HepG2 (cell line): Measurements from ENCODE around the gene CPPED1. TPM values are rescaled to one million over a fixed set of nuclear protein-coding genes. Genes with fewer than 3 reads are reported as not detected.

Experiments
- CBX1 ChIP-seq: IDR thresholded peaks from one replicate; pipeline ENCODE4 v1.6.1; 2016; ENCODE audit warnings: antibody characterized with exemption, low read depth
- REL ChIP-seq: sonication (generic); formaldehyde crosslinking; conservative IDR thresholded peaks from 2 replicates; pipeline ENCODE4 v1.8.0; 2022; ENCODE audit warnings: mild to moderate bottlenecking, missing genetic modification reagents, moderate library complexity
- RFX5 ChIP-seq: IDR thresholded peaks from 2 replicates; pipeline ENCODE4 v1.6.1; 2011; ENCODE audit warnings: low read depth, low read length, improper control_type of control experiment
- RNF219 ChIP-seq: sonication (generic); formaldehyde crosslinking; IDR thresholded peaks from 2 replicates; pipeline ENCODE4 v1.5.0; 2020; ENCODE audit warnings: mild to moderate bottlenecking, missing genetic modification reagents
- SMAD3 ChIP-seq: sonication (generic); formaldehyde crosslinking; IDR thresholded peaks from 2 replicates; pipeline ENCODE4 v1.4.0; 2020; ENCODE audit warnings: missing genetic modification reagents
- SP140L ChIP-seq: sonication (generic); formaldehyde crosslinking; IDR thresholded peaks from 2 replicates; pipeline ENCODE4 v1.4.0; 2020; ENCODE audit warnings: missing genetic modification reagents, borderline replicate concordance
- STAG1 ChIP-seq: sonication (generic); formaldehyde crosslinking; IDR thresholded peaks from 2 replicates; pipeline ENCODE4 v1.4.0; 2020; ENCODE audit warnings: missing genetic modification reagents
- TEAD2 ChIP-seq: sonication (generic); formaldehyde crosslinking; IDR thresholded peaks from 2 replicates; pipeline ENCODE4 v1.9.0; 2021; ENCODE audit warnings: missing genetic modification reagents
- ZNF234 ChIP-seq: sonication (generic); formaldehyde crosslinking; conservative IDR thresholded peaks from 2 replicates; pipeline ENCODE4 v1.5.1; 2020; ENCODE audit warnings: mild to moderate bottlenecking, missing genetic modification reagents
- ZNF276 ChIP-seq: sonication (generic); formaldehyde crosslinking; IDR thresholded peaks from 2 replicates; pipeline ENCODE4 v1.4.0; 2020; ENCODE audit warnings: mild to moderate bottlenecking, low read depth, missing genetic modification reagents
- ZNF282 ChIP-seq: fragments of 450-650 bp; IDR thresholded peaks from 2 replicates; pipeline ENCODE4 v1.6.1; 2018; ENCODE audit not compliant: partially characterized antibody
- ZNF530 ChIP-seq: sonication (generic); formaldehyde crosslinking; IDR thresholded peaks from 2 replicates; pipeline ENCODE4 v1.5.0; 2020; ENCODE audit warnings: low read depth, mild to moderate bottlenecking, missing genetic modification reagents
- ZNF724P ChIP-seq: sonication (generic); formaldehyde crosslinking; IDR thresholded peaks from 2 replicates; pipeline ENCODE4 v1.8.0; 2022; ENCODE audit warnings: missing genetic modification reagents, borderline replicate concordance
- polyA plus RNA-seq, 8 experiments: library from polyadenylated mRNA; depleted of rRNA in 3 of 8; stranded (reverse) in 7 of 8; unstranded in 1 of 8; fragments of >200 nt; fragmentation: Illumina TruSeq in 4 of 8; extraction: Trizol in 4 of 8; gene quantifications; 2 replicates each; pipeline versions ENCODE4 v1.2.1 to v1.2.3, GENCODE V29; 2011 to 2016; ENCODE audit warnings: low read depth in 4 of 8, missing spikeins in 1 of 8, mixed read lengths in 1 of 8; ENCODE audit not compliant: insufficient read depth in 1 of 8
- total RNA-seq, 5 experiments: library from RNA; depleted of rRNA; stranded (reverse); fragments of >200 nt; fragmentation: Illumina TruSeq; extraction: Trizol; gene quantifications; 2 replicates each; pipeline ENCODE4 v1.2.3, GENCODE V29; 2016; ENCODE audit warnings: low read depth in 1 of 5
- TF ChIP-seq, protein P1 (sequence below): sonication (generic); formaldehyde crosslinking; IDR thresholded peaks from 2 replicates; pipeline ENCODE4 v1.4.0; 2020; ENCODE audit warnings: missing genetic modification reagents
- TF ChIP-seq, protein P2 (sequence below): sonication (generic); formaldehyde crosslinking; IDR thresholded peaks from 2 replicates; pipeline ENCODE4 v1.4.0; 2020; ENCODE audit warnings: mild to moderate bottlenecking, missing genetic modification reagents
- TF ChIP-seq, protein P3 (sequence below): sonication (generic); formaldehyde crosslinking; IDR thresholded peaks from 2 replicates; pipeline ENCODE4 v1.4.0; 2020; ENCODE audit warnings: missing genetic modification reagents

The CPPED1 gene
- total and polyA plus RNA-seq, 2 of the 13 experiments (the other 11 are each of a cell fraction or from before 2014, with no cell fraction given): 66.6 to 71.3 TPM

DNA sequence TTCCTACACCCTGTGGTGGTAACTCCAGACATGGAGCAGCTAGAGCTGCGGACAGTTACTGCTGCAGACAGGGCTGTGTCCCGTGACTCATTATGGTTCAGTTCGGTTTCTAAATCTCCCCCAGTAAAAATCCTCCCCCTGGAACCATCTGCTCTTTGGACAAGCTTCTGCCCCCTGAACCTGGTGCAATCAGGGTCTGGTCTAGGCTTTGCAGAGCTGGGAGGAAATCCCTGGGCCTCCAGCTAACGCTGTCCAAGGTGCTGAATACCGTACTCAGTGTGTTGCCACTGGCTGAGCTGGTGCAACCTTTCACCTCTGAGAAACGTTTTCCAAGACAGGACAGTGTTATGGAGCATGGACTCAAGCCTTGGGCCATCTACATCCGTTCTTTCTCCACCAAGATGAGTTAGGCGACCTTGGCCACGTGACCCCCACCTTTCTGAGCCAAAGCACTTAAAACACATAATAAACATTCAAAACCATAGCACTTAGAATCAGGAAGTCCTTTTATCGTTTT, 142.0 kb downstream of the CPPED1 start (continued):
- TF ChIP-seq, protein P1, sequence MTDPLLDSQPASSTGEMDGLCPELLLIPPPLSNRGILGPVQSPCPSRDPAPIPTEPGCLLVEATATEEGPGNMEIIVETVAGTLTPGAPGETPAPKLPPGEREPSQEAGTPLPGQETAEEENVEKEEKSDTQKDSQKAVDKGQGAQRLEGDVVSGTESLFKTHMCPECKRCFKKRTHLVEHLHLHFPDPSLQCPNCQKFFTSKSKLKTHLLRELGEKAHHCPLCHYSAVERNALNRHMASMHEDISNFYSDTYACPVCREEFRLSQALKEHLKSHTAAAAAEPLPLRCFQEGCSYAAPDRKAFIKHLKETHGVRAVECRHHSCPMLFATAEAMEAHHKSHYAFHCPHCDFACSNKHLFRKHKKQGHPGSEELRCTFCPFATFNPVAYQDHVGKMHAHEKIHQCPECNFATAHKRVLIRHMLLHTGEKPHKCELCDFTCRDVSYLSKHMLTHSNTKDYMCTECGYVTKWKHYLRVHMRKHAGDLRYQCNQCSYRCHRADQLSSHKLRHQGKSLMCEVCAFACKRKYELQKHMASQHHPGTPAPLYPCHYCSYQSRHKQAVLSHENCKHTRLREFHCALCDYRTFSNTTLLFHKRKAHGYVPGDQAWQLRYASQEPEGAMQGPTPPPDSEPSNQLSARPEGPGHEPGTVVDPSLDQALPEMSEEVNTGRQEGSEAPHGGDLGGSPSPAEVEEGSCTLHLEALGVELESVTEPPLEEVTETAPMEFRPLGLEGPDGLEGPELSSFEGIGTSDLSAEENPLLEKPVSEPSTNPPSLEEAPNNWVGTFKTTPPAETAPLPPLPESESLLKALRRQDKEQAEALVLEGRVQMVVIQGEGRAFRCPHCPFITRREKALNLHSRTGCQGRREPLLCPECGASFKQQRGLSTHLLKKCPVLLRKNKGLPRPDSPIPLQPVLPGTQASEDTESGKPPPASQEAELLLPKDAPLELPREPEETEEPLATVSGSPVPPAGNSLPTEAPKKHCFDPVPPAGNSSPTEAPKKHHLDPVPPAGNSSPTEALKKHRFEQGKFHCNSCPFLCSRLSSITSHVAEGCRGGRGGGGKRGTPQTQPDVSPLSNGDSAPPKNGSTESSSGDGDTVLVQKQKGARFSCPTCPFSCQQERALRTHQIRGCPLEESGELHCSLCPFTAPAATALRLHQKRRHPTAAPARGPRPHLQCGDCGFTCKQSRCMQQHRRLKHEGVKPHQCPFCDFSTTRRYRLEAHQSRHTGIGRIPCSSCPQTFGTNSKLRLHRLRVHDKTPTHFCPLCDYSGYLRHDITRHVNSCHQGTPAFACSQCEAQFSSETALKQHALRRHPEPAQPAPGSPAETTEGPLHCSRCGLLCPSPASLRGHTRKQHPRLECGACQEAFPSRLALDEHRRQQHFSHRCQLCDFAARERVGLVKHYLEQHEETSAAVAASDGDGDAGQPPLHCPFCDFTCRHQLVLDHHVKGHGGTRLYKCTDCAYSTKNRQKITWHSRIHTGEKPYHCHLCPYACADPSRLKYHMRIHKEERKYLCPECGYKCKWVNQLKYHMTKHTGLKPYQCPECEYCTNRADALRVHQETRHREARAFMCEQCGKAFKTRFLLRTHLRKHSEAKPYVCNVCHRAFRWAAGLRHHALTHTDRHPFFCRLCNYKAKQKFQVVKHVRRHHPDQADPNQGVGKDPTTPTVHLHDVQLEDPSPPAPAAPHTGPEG (CRISPR knock-in tag): peak; percentile 83
- TF ChIP-seq, protein P2, sequence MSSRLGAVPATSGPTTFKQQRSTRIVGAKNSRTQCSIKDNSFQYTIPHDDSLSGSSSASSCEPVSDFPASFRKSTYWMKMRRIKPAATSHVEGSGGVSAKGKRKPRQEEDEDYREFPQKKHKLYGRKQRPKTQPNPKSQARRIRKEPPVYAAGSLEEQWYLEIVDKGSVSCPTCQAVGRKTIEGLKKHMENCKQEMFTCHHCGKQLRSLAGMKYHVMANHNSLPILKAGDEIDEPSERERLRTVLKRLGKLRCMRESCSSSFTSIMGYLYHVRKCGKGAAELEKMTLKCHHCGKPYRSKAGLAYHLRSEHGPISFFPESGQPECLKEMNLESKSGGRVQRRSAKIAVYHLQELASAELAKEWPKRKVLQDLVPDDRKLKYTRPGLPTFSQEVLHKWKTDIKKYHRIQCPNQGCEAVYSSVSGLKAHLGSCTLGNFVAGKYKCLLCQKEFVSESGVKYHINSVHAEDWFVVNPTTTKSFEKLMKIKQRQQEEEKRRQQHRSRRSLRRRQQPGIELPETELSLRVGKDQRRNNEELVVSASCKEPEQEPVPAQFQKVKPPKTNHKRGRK (CRISPR knock-in tag): no peak
- TF ChIP-seq TEAD2: peak; percentile 84; the same call in 1 of the 2 replicates
- TF ChIP-seq, protein P3, sequence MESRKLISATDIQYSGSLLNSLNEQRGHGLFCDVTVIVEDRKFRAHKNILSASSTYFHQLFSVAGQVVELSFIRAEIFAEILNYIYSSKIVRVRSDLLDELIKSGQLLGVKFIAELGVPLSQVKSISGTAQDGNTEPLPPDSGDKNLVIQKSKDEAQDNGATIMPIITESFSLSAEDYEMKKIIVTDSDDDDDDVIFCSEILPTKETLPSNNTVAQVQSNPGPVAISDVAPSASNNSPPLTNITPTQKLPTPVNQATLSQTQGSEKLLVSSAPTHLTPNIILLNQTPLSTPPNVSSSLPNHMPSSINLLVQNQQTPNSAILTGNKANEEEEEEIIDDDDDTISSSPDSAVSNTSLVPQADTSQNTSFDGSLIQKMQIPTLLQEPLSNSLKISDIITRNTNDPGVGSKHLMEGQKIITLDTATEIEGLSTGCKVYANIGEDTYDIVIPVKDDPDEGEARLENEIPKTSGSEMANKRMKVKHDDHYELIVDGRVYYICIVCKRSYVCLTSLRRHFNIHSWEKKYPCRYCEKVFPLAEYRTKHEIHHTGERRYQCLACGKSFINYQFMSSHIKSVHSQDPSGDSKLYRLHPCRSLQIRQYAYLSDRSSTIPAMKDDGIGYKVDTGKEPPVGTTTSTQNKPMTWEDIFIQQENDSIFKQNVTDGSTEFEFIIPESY (CRISPR knock-in tag): no peak
- TF ChIP-seq ZNF282: no peak
- no peak for TF ChIP-seq CBX1
- TF ChIP-seq ZNF234 (CRISPR knock-in tag): no peak
- no peak for TF ChIP-seq RFX5
- peak; percentile 99 for TF ChIP-seq SP140L (CRISPR knock-in tag)
- TF ChIP-seq RNF219 (CRISPR knock-in tag): no peak
- TF ChIP-seq REL (CRISPR knock-in tag): 0 out of 2 replicates have a peak, but pooled peaks have one; percentile 44
- TF ChIP-seq SMAD3 (CRISPR knock-in tag): peak; percentile 95
- TF ChIP-seq STAG1 (CRISPR knock-in tag): peak; percentile 40
- TF ChIP-seq ZNF530: peak; percentile 92; the same call in 1 of the 2 replicates
- TF ChIP-seq ZNF724P (CRISPR knock-in tag): peak; percentile 69; the same call in 1 of the 2 replicates
- 0 out of 2 replicates have a peak, but pooled peaks have one; percentile 52 for TF ChIP-seq ZNF276 (CRISPR knock-in tag)
